ENCODE results near the gene TSEN15.

DNA sequence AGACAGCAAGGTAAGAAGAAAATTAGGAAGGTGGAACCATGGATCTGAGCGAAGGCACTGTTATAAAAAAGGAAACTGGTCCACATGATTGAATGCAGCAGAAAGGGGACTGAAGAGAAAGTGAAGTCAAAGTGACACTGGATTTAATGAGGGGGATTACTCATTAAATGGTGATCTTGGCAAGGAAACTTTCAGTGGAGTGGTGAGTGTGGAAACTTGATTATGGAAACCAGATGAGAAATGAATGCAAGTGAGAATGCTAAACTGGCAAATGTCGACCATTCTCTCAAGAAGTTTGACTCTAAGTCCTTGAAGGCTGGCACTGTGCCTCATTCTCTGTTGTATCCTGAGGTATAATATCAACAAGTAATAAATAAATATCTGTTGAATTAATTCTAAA lies 37.3 kb upstream of the TSEN15 start:
- no peak for TF ChIP-seq RAD21 (IDR thresholded peaks at IDR 0.05 in 1 of 2, conservative IDR thresholded peaks at IDR 0.05 in 1 of 2; ENCODE audit: low read depth in 2 of 2, low read length in 2 of 2)
- TF ChIP-seq, protein P1, sequence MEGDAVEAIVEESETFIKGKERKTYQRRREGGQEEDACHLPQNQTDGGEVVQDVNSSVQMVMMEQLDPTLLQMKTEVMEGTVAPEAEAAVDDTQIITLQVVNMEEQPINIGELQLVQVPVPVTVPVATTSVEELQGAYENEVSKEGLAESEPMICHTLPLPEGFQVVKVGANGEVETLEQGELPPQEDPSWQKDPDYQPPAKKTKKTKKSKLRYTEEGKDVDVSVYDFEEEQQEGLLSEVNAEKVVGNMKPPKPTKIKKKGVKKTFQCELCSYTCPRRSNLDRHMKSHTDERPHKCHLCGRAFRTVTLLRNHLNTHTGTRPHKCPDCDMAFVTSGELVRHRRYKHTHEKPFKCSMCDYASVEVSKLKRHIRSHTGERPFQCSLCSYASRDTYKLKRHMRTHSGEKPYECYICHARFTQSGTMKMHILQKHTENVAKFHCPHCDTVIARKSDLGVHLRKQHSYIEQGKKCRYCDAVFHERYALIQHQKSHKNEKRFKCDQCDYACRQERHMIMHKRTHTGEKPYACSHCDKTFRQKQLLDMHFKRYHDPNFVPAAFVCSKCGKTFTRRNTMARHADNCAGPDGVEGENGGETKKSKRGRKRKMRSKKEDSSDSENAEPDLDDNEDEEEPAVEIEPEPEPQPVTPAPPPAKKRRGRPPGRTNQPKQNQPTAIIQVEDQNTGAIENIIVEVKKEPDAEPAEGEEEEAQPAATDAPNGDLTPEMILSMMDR (IDR thresholded peaks at IDR 0.05; ENCODE audit: control extremely low read depth in 1 of 3, insufficient read depth in 1 of 3, low read depth in 1 of 3, low read length in 3 of 3), result no peak
- no peak for TF ChIP-seq GTF2F1 (IDR thresholded peaks at IDR 0.05; ENCODE audit: borderline replicate concordance, low read depth, low read length)
- TF ChIP-seq ZNF274 (IDR thresholded peaks at IDR 0.05; ENCODE audit: borderline replicate concordance, extremely low read depth, low read length), result no peak
- TF ChIP-seq FOSL1 (IDR thresholded peaks at IDR 0.05; ENCODE audit: insufficient read depth, low read depth, low read length), result no peak
- no peak for TF ChIP-seq POLR2A (IDR thresholded peaks at IDR 0.05; ENCODE audit: control extremely low read depth in 1 of 2, low read depth in 2 of 2, low read length in 2 of 2)
- TF ChIP-seq PHF8 (conservative IDR thresholded peaks at IDR 0.05; ENCODE audit: low read depth, low read length), result no peak
- TF ChIP-seq EP300 (IDR thresholded peaks at IDR 0.05; ENCODE audit: borderline replicate concordance in 1 of 2, low read depth in 2 of 2, low read length in 2 of 2), result no peak
- no peak for TF ChIP-seq EZH2 (IDR thresholded peaks at IDR 0.05; ENCODE audit: low read depth, low read length, severe bottlenecking)
- TF ChIP-seq RFX5 (IDR thresholded peaks at IDR 0.05; ENCODE audit: borderline replicate concordance, low read depth, low read length), result no peak

Measured in H1 (cell line).